CMK (cell line): ENCODE data around the gene MANSC1.
"Not testable (repeated sequence)": the region's sequence is repeated elsewhere in the genome, so short reads cannot be mapped to it uniquely, and the experiment has no call there.

Source experiments
- DNase-seq: peaks from one replicate; pipeline ENCODE4 v3.0.0-alpha.2; 2010; ENCODE audit warnings: low read depth

Gene MANSC1

GRCh38 chr12:12323591-12323990 is 26.5 kb downstream of the MANSC1 start:
- DNase-seq: no peak

- DNase-seq: no peak
Measured at GRCh38 chr12:12323118-12323517, 26.9 kb downstream of the MANSC1 start.

GRCh38 chr12:12319451-12320183 is 30.4 kb downstream of the MANSC1 start:
- DNase-seq: no peak

GRCh38 chr12:12315838-12316237 is 34.2 kb downstream of the MANSC1 start:
- DNase-seq: no peak

GRCh38 chr12:12310695-12311094 is 39.3 kb downstream of the MANSC1 start:
- DNase-seq: not testable (repeated sequence)

- DNase-seq: no peak
Measured at GRCh38 chr12:12305568-12306300, 44.3 kb downstream of the MANSC1 start.

- no peak for DNase-seq
Measured at GRCh38 chr12:12302976-12303375, 47.1 kb downstream of the MANSC1 start.

GRCh38 chr12:12301122-12301521 is 48.9 kb downstream of the MANSC1 start:
- DNase-seq: no peak

- no peak for DNase-seq
Measured at GRCh38 chr12:12297201-12297830, 52.7 kb downstream of the MANSC1 start.

- DNase-seq: no peak
Measured at GRCh38 chr12:12294215-12295005, 55.6 kb downstream of the MANSC1 start.

- no peak for DNase-seq
Measured at GRCh38 chr12:12290206-12290605, 59.8 kb downstream of the MANSC1 start.

GRCh38 chr12:12286441-12286840 is 63.6 kb downstream of the MANSC1 start:
- DNase-seq: no peak

GRCh38 chr12:12282761-12283425 is 67.1 kb downstream of the MANSC1 start:
- no peak for DNase-seq

GRCh38 chr12:12282202-12282601 is 67.8 kb downstream of the MANSC1 start:
- no peak for DNase-seq

GRCh38 chr12:12281134-12281533 is 68.9 kb downstream of the MANSC1 start:
- DNase-seq: no peak

- no peak for DNase-seq
Measured at GRCh38 chr12:12278899-12279298, 71.1 kb downstream of the MANSC1 start.
